CD4-positive, alpha-beta T cell treated with Interleukin-12 subunit alpha and Interleukin-12 subunit beta, for 1 hour (primary cell): Measurements from ENCODE around the gene KRT20.

Source experiments
- DNase-seq: peaks from one replicate; pipeline ENCODE4 v3.0.0-alpha.2; 2020

The KRT20 gene

DNA sequence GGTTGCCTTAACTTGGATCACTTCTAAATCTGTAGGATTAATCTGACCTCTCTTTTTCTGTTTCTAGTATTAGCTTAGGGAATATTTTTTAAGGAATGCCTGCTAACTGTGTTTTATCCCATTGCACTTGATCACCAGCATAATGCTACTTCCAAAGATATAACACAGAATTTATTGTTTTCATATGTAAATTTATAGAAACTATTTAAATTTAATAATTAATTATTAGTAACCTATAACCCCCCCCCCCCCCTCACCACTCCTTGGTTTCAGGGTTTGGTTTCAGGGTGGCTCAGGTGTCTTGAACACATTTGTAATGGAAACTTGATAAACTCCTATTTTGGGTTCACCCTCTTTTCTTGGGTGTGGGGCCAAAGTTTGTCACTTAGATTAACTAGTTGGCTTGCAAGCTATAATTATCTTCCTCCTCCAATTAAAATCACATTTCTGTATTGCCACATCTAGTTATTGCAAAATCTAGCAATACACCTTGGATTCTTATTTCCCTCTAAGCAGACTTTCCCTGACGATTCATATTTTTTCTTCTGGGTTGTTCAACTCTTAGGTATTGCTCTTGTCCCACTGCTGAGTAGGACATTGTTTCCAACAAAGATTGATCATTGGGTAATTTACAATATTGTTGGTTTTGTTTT lies 36.3 kb downstream of the KRT20 start:
- no peak for DNase-seq

DNA sequence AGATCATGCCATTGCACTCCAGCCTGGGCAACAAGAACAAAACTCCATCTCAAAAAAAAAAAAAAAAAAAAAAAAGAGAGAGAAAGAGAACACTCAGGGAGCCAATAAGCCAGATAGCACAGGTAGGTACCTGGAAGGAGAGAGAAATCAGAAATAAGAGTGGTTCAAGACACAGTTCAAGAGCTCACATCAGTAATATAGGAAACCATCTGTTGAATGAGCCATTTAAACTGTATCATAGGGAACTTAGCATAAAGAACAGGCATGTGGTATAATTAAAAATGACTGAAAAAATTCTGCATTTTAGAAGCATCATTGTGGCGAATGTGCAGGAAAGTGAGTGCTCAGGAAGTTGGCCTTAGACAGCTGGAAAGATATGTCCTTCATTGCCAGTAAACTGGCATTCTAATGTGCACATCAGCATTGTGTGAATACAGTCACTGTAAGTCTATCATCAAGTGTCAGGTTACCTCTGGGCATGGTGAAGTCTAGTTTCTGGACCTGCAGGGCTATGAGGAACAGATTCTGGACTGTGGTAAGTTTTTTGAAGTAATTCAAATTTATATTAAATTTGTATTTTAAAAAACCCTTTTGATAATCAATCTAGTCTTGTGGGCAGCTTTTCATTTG lies 38.4 kb downstream of the KRT20 start:
- no peak for DNase-seq

DNA sequence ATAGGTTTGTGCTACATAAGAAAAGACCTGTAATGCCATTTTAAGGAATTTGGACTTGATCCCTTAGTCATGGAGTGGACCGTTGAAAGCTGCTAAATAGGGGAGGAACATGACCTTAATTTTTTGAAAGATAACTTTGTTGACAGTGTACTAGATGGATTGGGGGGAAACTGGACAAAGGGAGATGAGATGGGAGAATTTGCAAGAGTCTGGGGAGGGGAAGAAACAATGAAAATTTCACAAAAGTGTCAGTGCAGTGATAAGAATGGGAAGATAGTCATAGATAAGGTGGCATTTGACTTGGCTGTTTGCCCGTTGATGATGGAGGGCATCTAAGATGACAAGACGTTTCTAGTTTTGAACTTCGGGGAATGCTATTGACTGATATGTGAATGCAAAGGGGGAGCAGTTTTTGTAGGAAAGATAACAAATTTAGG lies 40.4 kb downstream of the KRT20 start:
- DNase-seq = no peak

DNA sequence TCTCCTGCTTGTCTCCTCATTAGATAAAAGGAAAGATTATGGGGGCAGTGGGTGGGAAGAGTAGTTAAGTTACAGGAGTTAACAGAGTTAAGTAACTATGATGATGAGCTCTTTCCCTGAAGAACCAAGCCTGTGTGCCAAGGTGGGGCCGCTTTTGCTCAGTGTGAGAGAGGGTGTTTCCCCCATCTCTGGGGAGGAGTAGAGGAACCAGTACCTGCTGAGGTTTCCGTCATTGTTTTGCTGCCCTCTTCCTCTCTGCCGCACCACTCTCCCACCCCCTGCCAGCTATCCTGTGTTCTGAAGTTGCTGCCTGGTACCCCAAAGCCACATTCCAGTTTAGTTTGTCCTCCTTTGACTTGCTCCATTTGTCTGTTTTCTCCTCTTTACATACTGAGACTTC lies 41.8 kb downstream of the KRT20 start:
- DNase-seq = no peak

DNA sequence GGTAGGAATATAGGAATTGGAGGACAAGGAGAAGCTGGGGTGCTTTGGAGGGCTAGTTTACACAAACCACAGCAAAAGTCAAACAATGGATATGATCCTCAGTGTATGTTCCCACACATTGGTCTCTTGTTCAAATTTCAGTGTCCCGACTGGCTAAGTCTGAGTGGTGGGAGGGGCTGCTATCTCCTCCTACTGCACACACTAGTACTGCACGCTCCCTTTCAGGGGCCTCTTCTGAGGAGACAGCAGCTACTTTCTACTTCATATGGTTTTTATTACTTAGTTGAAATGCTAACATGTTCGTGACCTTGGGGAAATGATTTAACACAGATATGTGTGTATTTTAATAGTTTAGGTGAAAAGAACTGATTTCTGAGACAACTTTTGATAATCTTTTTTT lies 43.8 kb downstream of the KRT20 start:
- DNase-seq = no peak

DNA sequence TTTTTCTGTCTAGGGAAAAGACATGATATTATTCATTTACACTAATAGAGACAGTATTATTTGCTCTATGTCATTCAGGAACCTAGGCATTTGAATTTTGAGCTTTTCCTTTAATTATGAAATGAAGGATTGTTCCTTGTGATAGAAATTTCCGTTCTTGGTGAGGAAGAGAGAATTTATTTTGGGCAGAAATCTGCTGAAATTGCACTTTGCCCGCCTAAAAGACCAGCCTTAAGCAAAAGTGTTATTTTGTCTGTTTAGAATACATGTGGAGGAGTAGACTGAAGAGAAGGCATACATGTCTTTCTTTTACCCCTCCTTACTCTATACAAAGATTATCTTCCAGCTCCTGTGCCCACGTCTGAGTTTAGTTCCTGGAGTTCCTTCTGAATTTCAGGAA lies 45.8 kb downstream of the KRT20 start:
- DNase-seq = no peak

DNA sequence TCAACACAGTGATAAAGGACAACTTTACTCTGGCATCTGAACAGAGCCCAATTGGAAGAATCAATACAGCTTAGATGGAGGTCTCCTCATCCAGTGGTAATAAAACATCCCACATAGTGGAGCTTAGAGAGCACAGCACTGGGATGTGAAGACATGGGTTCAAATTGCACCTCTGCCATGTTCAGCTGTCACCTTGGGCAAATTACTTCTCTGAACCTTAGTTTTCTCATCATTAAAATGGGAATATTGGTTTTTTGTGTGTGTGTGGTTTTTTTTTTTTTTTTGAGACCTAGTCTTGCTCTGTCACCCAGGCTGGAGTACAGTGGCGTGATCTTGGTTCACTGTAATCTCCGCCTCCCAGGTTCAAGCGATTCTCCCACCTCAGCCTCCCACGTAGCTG lies 49.0 kb downstream of the KRT20 start:
- no peak for DNase-seq

DNA sequence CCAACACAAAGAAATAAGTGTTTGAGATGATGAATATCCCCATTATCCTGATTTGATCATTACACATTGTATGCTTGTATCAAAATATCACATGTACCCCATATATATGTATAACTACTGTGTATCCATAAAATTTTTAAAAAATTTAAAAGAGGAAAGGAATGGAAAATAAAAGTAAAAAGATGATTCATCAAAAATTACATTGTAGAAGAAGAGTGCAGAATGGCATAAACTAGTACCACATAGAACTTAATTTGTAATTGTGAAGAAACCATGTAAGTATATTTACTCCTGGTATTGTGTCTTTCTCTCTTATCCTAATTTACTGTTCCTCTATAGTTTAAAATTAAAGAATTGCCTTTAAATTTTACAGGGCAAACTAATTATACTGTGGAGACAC lies 51.2 kb downstream of the KRT20 start:
- no peak for DNase-seq

DNA sequence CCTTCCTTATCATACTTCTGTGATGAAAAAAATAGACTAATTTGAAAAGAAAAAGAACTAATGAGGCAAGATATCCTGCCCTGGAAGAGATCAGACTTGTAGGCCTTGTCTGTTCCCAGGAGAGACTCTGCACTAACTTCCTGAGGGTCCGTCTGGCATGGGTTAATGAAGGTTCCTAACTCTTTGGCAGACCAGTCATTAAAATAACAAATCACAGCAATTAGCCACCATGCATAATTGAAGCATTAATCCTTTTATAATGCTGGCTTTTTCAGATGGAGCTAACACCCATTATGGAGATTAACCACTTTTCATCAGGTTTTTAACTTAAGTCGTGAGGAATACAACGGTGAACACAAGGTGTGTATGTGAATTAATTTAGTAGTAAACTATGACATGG lies 52.2 kb downstream of the KRT20 start:
- DNase-seq = no peak

DNA sequence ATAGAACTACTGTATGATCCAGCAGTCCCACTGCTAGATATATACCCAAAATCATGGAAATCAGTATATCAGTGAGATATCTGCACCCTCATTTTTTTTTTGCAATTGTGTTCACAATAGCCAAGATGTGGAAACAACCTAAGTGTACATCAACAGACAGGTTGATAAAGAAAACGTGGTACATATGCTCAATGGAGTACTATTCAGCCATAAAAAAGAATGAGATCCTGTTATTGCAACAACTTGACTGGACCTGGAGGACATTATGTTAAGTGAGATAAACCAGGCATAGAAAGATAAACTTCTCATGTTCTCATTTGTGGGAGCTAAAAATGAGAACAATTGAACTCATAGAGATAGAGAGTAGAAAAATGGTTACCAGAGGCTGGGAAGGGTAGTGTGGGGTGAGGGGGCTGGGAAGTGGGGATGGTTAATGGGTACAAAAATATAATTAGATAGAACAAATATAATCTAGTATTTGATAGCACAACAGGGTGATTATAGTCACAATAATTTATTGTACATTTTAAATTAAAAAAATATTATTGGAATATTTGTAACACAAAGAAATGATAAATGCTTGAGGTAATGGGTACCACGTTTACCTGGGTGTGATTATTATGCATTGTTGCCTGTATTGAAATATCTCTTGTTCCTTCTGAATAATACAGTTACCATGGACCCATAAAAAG lies 54.8 kb downstream of the KRT20 start:
- DNase-seq = no peak

DNA sequence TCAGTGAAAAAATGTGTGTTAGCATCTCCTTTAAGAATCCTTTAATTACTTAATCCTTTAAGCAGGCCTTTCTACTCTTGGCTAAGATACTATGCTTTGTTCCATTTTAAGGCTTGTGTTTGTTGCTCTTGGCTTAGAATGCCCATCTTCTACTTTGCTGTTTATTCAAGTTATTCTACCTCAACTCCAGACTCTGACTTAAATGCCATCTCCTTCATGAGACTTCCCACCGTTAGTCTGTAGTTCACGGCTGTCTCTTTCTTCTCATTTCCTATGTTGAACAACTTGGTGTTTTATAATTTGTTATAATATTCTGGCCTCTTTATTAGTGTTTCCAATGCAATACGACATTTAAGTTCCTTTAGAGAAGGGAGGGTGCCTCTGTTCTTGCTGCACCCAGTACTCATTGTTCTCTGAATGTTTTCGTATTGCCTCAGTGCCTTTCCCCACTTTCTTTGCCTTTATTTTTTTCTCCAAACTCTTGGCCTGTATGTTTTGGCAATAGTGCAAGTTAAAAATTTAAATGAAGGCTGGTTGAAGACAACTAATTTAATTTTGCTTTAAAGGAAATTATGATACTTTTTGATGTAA lies 56.5 kb downstream of the KRT20 start:
- DNase-seq = no peak

DNA sequence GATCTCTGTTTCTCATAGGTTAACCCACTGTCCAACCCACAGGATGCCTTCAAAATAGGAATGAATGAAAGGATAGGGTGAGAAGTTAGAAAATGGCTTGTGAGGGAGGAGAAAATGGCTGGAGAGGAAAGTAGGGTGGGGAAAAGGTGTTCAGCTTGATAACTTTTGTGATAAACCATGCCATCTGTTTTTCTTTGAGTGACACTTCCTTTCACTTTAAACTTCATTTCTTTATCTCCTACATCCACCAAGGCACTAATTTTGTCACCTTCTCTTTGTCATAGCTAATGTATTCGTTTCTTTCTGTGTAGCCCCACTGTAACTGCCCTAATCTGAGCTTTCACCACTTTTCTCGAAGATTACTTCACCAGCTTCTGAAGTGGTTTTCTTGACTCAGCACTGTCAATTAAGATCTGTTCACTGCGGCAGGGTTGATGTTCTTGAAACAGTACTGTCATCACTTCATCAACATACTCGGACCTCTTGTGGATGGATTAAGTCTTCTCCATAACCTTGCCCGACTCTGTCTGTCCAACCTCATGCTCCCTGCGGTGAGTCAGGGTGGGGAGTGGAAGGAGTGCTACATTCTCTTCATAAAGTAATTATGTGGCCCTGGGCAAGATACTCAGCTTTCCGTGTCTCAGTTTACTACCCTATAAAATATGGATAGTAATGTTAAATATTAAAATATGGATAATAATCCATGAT lies 57.1 kb downstream of the KRT20 start:
- DNase-seq = no peak
